ENCODE measurements around the gene AFAP1L1.

The AFAP1L1 gene

DNA sequence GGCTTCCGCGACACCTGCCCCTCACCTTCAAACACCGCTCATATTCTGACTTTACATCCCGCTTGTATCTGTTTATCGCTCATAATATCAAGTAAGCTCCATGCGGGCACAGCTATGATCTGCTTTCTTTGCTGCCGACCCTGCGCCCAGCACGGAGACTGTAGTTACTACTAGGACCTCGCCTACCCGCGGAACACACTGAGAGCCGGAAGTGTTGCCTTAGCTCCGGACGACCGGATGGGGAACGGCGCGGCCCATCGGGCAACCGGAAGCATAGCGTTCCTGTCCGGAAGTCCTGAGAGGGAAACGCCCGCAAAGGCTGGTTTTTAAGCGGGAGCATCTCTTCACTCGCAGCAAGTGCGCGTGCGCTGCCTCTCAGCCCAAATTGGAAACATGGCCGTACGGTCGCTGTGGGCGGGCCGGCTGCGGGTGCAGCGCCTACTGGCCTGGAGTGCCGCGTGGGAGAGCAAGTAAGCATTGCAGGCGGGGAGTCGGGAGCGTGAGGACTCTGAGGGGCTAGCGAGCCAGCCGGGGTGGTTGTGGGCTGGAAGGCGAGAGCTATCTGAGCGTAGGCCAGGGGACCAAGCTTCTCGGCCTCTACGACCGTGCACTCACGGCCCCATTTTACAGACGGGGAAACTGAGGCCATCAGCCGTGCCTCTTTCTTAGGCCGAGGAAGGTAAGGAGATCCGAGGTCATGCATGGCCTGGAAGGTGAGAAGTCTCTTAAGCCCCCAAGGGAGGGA is 73.7 kb downstream of the AFAP1L1 start, which contains the start of gene GRPEL2 (continued):
- TF ChIP-seq, protein P1, sequence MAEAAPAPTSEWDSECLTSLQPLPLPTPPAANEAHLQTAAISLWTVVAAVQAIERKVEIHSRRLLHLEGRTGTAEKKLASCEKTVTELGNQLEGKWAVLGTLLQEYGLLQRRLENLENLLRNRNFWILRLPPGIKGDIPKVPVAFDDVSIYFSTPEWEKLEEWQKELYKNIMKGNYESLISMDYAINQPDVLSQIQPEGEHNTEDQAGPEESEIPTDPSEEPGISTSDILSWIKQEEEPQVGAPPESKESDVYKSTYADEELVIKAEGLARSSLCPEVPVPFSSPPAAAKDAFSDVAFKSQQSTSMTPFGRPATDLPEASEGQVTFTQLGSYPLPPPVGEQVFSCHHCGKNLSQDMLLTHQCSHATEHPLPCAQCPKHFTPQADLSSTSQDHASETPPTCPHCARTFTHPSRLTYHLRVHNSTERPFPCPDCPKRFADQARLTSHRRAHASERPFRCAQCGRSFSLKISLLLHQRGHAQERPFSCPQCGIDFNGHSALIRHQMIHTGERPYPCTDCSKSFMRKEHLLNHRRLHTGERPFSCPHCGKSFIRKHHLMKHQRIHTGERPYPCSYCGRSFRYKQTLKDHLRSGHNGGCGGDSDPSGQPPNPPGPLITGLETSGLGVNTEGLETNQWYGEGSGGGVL (tag by site-specific recombination; IDR thresholded peaks at IDR 0.05): peak; percentile 33; the same call in 1 of the 2 replicates
- TF ChIP-seq ZNF792 (tag by site-specific recombination; IDR thresholded peaks at IDR 0.05): no peak
- TF ChIP-seq, protein P2, sequence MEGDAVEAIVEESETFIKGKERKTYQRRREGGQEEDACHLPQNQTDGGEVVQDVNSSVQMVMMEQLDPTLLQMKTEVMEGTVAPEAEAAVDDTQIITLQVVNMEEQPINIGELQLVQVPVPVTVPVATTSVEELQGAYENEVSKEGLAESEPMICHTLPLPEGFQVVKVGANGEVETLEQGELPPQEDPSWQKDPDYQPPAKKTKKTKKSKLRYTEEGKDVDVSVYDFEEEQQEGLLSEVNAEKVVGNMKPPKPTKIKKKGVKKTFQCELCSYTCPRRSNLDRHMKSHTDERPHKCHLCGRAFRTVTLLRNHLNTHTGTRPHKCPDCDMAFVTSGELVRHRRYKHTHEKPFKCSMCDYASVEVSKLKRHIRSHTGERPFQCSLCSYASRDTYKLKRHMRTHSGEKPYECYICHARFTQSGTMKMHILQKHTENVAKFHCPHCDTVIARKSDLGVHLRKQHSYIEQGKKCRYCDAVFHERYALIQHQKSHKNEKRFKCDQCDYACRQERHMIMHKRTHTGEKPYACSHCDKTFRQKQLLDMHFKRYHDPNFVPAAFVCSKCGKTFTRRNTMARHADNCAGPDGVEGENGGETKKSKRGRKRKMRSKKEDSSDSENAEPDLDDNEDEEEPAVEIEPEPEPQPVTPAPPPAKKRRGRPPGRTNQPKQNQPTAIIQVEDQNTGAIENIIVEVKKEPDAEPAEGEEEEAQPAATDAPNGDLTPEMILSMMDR (tag by site-specific recombination; IDR thresholded peaks at IDR 0.05): no peak
- TF ChIP-seq, protein P3, sequence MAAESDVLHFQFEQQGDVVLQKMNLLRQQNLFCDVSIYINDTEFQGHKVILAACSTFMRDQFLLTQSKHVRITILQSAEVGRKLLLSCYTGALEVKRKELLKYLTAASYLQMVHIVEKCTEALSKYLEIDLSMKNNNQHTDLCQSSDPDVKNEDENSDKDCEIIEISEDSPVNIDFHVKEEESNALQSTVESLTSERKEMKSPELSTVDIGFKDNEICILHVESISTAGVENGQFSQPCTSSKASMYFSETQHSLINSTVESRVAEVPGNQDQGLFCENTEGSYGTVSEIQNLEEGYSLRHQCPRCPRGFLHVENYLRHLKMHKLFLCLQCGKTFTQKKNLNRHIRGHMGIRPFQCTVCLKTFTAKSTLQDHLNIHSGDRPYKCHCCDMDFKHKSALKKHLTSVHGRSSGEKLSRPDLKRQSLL (tag by site-specific recombination; IDR thresholded peaks at IDR 0.05): no peak
- peak; percentile 84 for TF ChIP-seq KLF9 (tag by site-specific recombination; IDR thresholded peaks at IDR 0.05; ENCODE audit: low read depth)
- TF ChIP-seq, protein P4, sequence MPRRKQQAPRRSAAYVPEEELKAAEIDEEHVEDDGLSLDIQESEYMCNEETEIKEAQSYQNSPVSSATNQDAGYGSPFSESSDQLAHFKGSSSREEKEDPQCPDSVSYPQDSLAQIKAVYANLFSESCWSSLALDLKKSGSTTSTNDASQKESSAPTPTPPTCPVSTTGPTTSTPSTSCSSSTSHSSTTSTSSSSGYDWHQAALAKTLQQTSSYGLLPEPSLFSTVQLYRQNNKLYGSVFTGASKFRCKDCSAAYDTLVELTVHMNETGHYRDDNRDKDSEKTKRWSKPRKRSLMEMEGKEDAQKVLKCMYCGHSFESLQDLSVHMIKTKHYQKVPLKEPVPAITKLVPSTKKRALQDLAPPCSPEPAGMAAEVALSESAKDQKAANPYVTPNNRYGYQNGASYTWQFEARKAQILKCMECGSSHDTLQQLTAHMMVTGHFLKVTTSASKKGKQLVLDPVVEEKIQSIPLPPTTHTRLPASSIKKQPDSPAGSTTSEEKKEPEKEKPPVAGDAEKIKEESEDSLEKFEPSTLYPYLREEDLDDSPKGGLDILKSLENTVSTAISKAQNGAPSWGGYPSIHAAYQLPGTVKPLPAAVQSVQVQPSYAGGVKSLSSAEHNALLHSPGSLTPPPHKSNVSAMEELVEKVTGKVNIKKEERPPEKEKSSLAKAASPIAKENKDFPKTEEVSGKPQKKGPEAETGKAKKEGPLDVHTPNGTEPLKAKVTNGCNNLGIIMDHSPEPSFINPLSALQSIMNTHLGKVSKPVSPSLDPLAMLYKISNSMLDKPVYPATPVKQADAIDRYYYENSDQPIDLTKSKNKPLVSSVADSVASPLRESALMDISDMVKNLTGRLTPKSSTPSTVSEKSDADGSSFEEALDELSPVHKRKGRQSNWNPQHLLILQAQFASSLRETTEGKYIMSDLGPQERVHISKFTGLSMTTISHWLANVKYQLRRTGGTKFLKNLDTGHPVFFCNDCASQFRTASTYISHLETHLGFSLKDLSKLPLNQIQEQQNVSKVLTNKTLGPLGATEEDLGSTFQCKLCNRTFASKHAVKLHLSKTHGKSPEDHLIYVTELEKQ (tag by site-specific recombination; IDR thresholded peaks at IDR 0.05; ENCODE audit: borderline replicate concordance): 0 out of 2 replicates have a peak, but pooled peaks have one; percentile 48
- no peak for TF ChIP-seq ZNF747 (tag by site-specific recombination; IDR thresholded peaks at IDR 0.05)
- no peak for TF ChIP-seq ZNF248 (tag by site-specific recombination; IDR thresholded peaks at IDR 0.05)
- no peak for TF ChIP-seq ZNF600 (tag by site-specific recombination; IDR thresholded peaks at IDR 0.05)
- no peak for TF ChIP-seq MYNN (tag by site-specific recombination; IDR thresholded peaks at IDR 0.05; ENCODE audit: borderline replicate concordance)
- no peak for TF ChIP-seq ZNF791 (tag by site-specific recombination; IDR thresholded peaks at IDR 0.05)
- TF ChIP-seq, protein P5, sequence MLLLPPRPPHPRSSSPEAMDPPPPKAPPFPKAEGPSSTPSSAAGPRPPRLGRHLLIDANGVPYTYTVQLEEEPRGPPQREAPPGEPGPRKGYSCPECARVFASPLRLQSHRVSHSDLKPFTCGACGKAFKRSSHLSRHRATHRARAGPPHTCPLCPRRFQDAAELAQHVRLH (tag by site-specific recombination; IDR thresholded peaks at IDR 0.05): peak; percentile 100
- TF ChIP-seq ZNF157 (tag by site-specific recombination; IDR thresholded peaks at IDR 0.05): no peak
- TF ChIP-seq ZFHX2 (tag by site-specific recombination; conservative IDR thresholded peaks at IDR 0.05): peak; percentile 99
- TF ChIP-seq, protein P6, sequence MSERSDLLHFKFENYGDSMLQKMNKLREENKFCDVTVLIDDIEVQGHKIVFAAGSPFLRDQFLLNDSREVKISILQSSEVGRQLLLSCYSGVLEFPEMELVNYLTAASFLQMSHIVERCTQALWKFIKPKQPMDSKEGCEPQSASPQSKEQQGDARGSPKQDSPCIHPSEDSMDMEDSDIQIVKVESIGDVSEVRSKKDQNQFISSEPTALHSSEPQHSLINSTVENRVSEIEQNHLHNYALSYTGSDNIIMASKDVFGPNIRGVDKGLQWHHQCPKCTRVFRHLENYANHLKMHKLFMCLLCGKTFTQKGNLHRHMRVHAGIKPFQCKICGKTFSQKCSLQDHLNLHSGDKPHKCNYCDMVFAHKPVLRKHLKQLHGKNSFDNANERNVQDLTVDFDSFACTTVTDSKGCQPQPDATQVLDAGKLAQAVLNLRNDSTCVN (tag by site-specific recombination; optimal IDR thresholded peaks at IDR 0.05): peak; percentile 84
- no peak for TF ChIP-seq WT1 (tag by site-specific recombination; IDR thresholded peaks at IDR 0.05)
- TF ChIP-seq, protein P7, sequence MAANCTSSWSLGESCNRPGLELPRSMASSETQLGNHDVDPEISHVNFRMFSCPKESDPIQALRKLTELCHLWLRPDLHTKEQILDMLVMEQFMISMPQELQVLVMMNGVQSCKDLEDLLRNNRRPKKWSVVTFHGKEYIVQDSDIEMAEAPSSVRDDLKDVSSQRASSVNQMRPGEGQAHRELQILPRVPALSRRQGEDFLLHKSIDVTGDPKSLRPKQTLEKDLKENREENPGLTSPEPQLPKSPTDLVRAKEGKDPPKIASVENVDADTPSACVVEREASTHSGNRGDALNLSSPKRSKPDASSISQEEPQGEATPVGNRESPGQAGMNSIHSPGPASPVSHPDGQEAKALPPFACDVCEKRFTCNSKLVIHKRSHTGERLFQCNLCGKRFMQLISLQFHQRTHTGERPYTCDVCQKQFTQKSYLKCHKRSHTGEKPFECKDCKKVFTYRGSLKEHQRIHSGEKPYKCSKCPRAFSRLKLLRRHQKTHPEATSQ (tag by site-specific recombination; IDR thresholded peaks at IDR 0.05): peak; percentile 82; the same call in 1 of the 2 replicates
- peak; percentile 54; the same call in 1 of the 2 replicates for TF ChIP-seq ZFP69B (tag by site-specific recombination; IDR thresholded peaks at IDR 0.05)
- no peak for TF ChIP-seq ZNF23 (tag by site-specific recombination; IDR thresholded peaks at IDR 0.05; ENCODE audit: borderline replicate concordance)
- TF ChIP-seq ZNF707 (tag by site-specific recombination; IDR thresholded peaks at IDR 0.05): no peak
- TF ChIP-seq GLI2 (tag by site-specific recombination; IDR thresholded peaks at IDR 0.05; ENCODE audit: borderline replicate concordance, low read depth): no peak
- TF ChIP-seq, protein P8, sequence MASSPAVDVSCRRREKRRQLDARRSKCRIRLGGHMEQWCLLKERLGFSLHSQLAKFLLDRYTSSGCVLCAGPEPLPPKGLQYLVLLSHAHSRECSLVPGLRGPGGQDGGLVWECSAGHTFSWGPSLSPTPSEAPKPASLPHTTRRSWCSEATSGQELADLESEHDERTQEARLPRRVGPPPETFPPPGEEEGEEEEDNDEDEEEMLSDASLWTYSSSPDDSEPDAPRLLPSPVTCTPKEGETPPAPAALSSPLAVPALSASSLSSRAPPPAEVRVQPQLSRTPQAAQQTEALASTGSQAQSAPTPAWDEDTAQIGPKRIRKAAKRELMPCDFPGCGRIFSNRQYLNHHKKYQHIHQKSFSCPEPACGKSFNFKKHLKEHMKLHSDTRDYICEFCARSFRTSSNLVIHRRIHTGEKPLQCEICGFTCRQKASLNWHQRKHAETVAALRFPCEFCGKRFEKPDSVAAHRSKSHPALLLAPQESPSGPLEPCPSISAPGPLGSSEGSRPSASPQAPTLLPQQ (tag by site-specific recombination; IDR thresholded peaks at IDR 0.05): 0 out of 2 replicates have a peak, but pooled peaks have one; percentile 49
- peak; percentile 81; the same call in 1 of the 2 replicates for TF ChIP-seq ZNF239 (tag by site-specific recombination; IDR thresholded peaks at IDR 0.05)

All from HEK293 (cell line).